ENCODE measurements around the gene FAM200C. TPM values are rescaled to one million over a fixed set of nuclear protein-coding genes. Genes with fewer than 3 reads are reported as not detected.

FAM200C gene
- polyA plus RNA-seq, 4 donors = 14.3 to 16.1 (median 15.7) TPM

Other genes with a start within 250 kb of the FAM200C start
- under 1 TPM in 1 of 4 donors, not detected in 3; 0.30 TPM for gene FABP6, start 170.5 kb downstream of the FAM200C start, polyA plus RNA-seq (ENCODE audit: insufficient read length in 4 of 4)
- gene CCNJL, start 87.5 kb downstream of the FAM200C start, polyA plus RNA-seq (ENCODE audit: insufficient read length in 4 of 4) = 1 to 10 TPM; 6.5 to 9.2 (median 8.7) TPM
- 10 to 100 TPM in 1 of 4 donors, 1 to 10 TPM in 3; 1.5 to 27.0 (median 2.4) TPM for gene C1QTNF2, start 29.4 kb downstream of the FAM200C start, polyA plus RNA-seq (ENCODE audit: insufficient read length in 4 of 4)
- 10 to 100 TPM; 44.8 to 69.2 (median 65.6) TPM for gene SLU7, start 19.0 kb upstream of the FAM200C start, polyA plus RNA-seq (ENCODE audit: insufficient read length in 4 of 4)
- gene PTTG1, start 21.8 kb upstream of the FAM200C start, polyA plus RNA-seq (ENCODE audit: insufficient read length in 4 of 4) = 10 to 100 TPM; 58.6 to 78.9 (median 71.6) TPM

Measured in left renal pelvis (tissue), 4 donors.